ENCODE measurements around the gene ANXA5.

ANXA5 gene

DNA sequence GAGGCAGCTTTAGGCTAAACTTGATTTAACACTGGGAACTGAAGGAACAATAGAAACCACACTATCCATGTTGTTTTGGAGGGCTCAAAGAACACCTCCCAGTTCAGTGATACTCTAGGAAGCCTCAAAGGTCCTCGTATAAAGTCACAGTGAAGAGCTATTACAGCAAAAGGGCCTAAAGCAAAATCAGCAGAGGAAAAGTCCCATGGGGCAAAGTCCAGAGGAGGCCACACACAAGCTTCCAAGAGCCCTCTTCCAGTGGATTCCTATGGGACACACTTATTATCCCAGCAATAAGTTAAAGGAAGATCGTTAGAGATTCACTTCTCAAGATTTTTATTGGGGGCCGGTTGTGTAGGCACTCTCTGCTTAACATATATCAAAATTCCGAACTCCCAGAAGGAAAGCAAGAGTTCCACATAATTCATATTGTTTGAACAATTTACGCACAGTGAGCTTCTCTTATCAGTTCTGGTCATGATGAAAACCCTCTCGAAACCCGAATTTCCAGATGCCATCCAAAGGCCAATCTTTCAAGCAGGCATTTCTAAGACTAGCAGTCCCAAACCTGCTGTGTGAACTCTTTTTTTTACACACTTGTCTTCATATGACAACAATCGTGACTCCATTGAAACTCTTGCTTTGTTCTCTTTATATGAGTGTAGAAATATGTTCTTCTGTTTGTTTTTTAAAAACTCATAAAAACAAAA lies 53.7 kb downstream of the ANXA5 start:
- DNase-seq (ENCODE audit: low spot score): no peak
- no peak overlapping the region for H3K14ac ChIP-seq (ENCODE audit: low read length)
- no peak overlapping the region for H3K23ac ChIP-seq (ENCODE audit: low read depth, low read length, poor library complexity)
- H2BK12ac ChIP-seq (ENCODE audit: low read length): no peak overlapping the region
- no peak overlapping the region for H3K18ac ChIP-seq (ENCODE audit: low read length)
- H2AFZ ChIP-seq (ENCODE audit: low read length): peak overlapping the region; percentile 57
- H3K4ac ChIP-seq (ENCODE audit: low read length): no peak overlapping the region
- WGBS, 2 donors (ENCODE audit: extremely low coverage in 2 of 2, insufficient read length in 2 of 2, insufficient replicate concordance in 1 of 2): no CpG with 5 or more reads among the region's 8 CpGs
- H3K4me1 ChIP-seq (ENCODE audit: control insufficient read depth in 2 of 2, insufficient read depth in 1 of 2, low read depth in 1 of 2, low read length in 2 of 2): peaks cover 0 to 5% of the 10 kb centered on the region in 2 donors
- H4K8ac ChIP-seq (ENCODE audit: low read depth, low read length): no peak overlapping the region
- no peak overlapping the region for H3K4me2 ChIP-seq (ENCODE audit: insufficient read depth, low read length, poor library complexity, severe bottlenecking)
- H3K79me1 ChIP-seq (ENCODE audit: low read depth, low read length): no peaks in the 10 kb centered on the region
- no peaks in the 10 kb centered on the region for H3K36me3 ChIP-seq (replicated peaks in 1 of 2; ENCODE audit: control insufficient read depth in 2 of 2, insufficient read depth in 2 of 2, low read length in 2 of 2)
- no peak overlapping the region for H2BK15ac ChIP-seq (ENCODE audit: low read length)
- no peak overlapping the region for H3K4me3 ChIP-seq (ENCODE audit: low read length in 2 of 2)
- no peaks in the 10 kb centered on the region for H3K27me3 ChIP-seq (ENCODE audit: control insufficient read depth in 3 of 3, insufficient read depth in 3 of 3, low read depth in 1 of 3, low read length in 3 of 3)
- no peaks in the 10 kb centered on the region for H3K9me3 ChIP-seq (replicated peaks in 1 of 2; ENCODE audit: control insufficient read depth in 2 of 2, insufficient read depth in 1 of 2, low read depth in 1 of 2, low read length in 2 of 2)
- H4K91ac ChIP-seq (ENCODE audit: low read depth, low read length, poor library complexity): no peak overlapping the region
- no peak overlapping the region for H2BK120ac ChIP-seq (ENCODE audit: low read depth, low read length)
- H2AK5ac ChIP-seq (ENCODE audit: low read depth, low read length): no peak overlapping the region
- no peak overlapping the region for H3K27ac ChIP-seq (replicated peaks; ENCODE audit: low read length)
- no peak overlapping the region for H3K9ac ChIP-seq (ENCODE audit: low read depth, low read length, poor library complexity)
- no peak overlapping the region for H2BK5ac ChIP-seq (ENCODE audit: low read length)

- H3K4me1 ChIP-seq (ENCODE audit: control insufficient read depth in 2 of 2, insufficient read depth in 1 of 2, low read depth in 1 of 2, low read length in 2 of 2): peaks cover 0 to 6% of the 10 kb centered on the region in 2 donors
- no peak overlapping the region for H3K4me3 ChIP-seq (ENCODE audit: low read length in 2 of 2)
- H3K23ac ChIP-seq (ENCODE audit: low read depth, low read length, poor library complexity): no peak overlapping the region
- H3K14ac ChIP-seq (ENCODE audit: low read length): no peak overlapping the region
- no peak for DNase-seq (ENCODE audit: low spot score)
- H2AFZ ChIP-seq (ENCODE audit: low read length): peak overlapping the region; percentile 57
- H3K9ac ChIP-seq (ENCODE audit: low read depth, low read length, poor library complexity): no peak overlapping the region
- no peaks in the 10 kb centered on the region for H3K27me3 ChIP-seq (ENCODE audit: control insufficient read depth in 3 of 3, insufficient read depth in 3 of 3, low read depth in 1 of 3, low read length in 3 of 3)
- no peak overlapping the region for H3K4ac ChIP-seq (ENCODE audit: low read length)
- no peaks in the 10 kb centered on the region for H3K79me1 ChIP-seq (ENCODE audit: low read depth, low read length)
- no peak overlapping the region for H3K18ac ChIP-seq (ENCODE audit: low read length)
- no peak overlapping the region for H2AK5ac ChIP-seq (ENCODE audit: low read depth, low read length)
- H4K91ac ChIP-seq (ENCODE audit: low read depth, low read length, poor library complexity): no peak overlapping the region
- H3K9me3 ChIP-seq (replicated peaks in 1 of 2; ENCODE audit: control insufficient read depth in 2 of 2, insufficient read depth in 1 of 2, low read depth in 1 of 2, low read length in 2 of 2): no peaks in the 10 kb centered on the region
- WGBS, 2 donors (ENCODE audit: extremely low coverage in 2 of 2, insufficient read length in 2 of 2, insufficient replicate concordance in 1 of 2): no CpG with 5 or more reads among the region's 2 CpGs
- no peak overlapping the region for H2BK15ac ChIP-seq (ENCODE audit: low read length)
- no peak overlapping the region for H4K8ac ChIP-seq (ENCODE audit: low read depth, low read length)
- H2BK12ac ChIP-seq (ENCODE audit: low read length): no peak overlapping the region
- no peak overlapping the region for H2BK120ac ChIP-seq (ENCODE audit: low read depth, low read length)
- H3K36me3 ChIP-seq (replicated peaks in 1 of 2; ENCODE audit: control insufficient read depth in 2 of 2, insufficient read depth in 2 of 2, low read length in 2 of 2): no peaks in the 10 kb centered on the region
- no peak overlapping the region for H3K27ac ChIP-seq (replicated peaks; ENCODE audit: low read length)
- no peak overlapping the region for H2BK5ac ChIP-seq (ENCODE audit: low read length)
- no peak overlapping the region for H3K4me2 ChIP-seq (ENCODE audit: insufficient read depth, low read length, poor library complexity, severe bottlenecking)
Measured at GRCh38 chr4:121642292-121642691, 54.5 kb downstream of the ANXA5 start.

- H3K4ac ChIP-seq (ENCODE audit: low read length): no peak overlapping the region
- H2BK5ac ChIP-seq (ENCODE audit: low read length): no peak overlapping the region
- H3K27ac ChIP-seq (replicated peaks; ENCODE audit: low read length): no peak overlapping the region
- no CpG with 5 or more reads among the region's 4 CpGs for WGBS, 2 donors (ENCODE audit: extremely low coverage in 2 of 2, insufficient read length in 2 of 2, insufficient replicate concordance in 1 of 2)
- H3K79me1 ChIP-seq (ENCODE audit: low read depth, low read length): no peaks in the 10 kb centered on the region
- H3K18ac ChIP-seq (ENCODE audit: low read length): no peak overlapping the region
- no peak overlapping the region for H3K14ac ChIP-seq (ENCODE audit: low read length)
- H2AK5ac ChIP-seq (ENCODE audit: low read depth, low read length): no peak overlapping the region
- H3K23ac ChIP-seq (ENCODE audit: low read depth, low read length, poor library complexity): no peak overlapping the region
- DNase-seq (ENCODE audit: low spot score): no peak
- H3K4me2 ChIP-seq (ENCODE audit: insufficient read depth, low read length, poor library complexity, severe bottlenecking): no peak overlapping the region
- no peak overlapping the region for H2BK120ac ChIP-seq (ENCODE audit: low read depth, low read length)
- H3K9ac ChIP-seq (ENCODE audit: low read depth, low read length, poor library complexity): no peak overlapping the region
- no peak overlapping the region for H4K8ac ChIP-seq (ENCODE audit: low read depth, low read length)
- peak overlapping the region; percentile 47 for H2AFZ ChIP-seq (ENCODE audit: low read length)
- H3K27me3 ChIP-seq (ENCODE audit: control insufficient read depth in 3 of 3, insufficient read depth in 3 of 3, low read depth in 1 of 3, low read length in 3 of 3): no peaks in the 10 kb centered on the region
- H2BK15ac ChIP-seq (ENCODE audit: low read length): no peak overlapping the region
- H3K36me3 ChIP-seq (replicated peaks in 1 of 2; ENCODE audit: control insufficient read depth in 2 of 2, insufficient read depth in 2 of 2, low read length in 2 of 2): no peaks in the 10 kb centered on the region
- no peak overlapping the region for H2BK12ac ChIP-seq (ENCODE audit: low read length)
- no peak overlapping the region for H3K4me3 ChIP-seq (ENCODE audit: low read length in 2 of 2)
- peaks cover 0 to 19% of the 10 kb centered on the region in 2 donors for H3K9me3 ChIP-seq (replicated peaks in 1 of 2; ENCODE audit: control insufficient read depth in 2 of 2, insufficient read depth in 1 of 2, low read depth in 1 of 2, low read length in 2 of 2)
- peaks cover 3 to 21% of the 10 kb centered on the region in 2 donors for H3K4me1 ChIP-seq (ENCODE audit: control insufficient read depth in 2 of 2, insufficient read depth in 1 of 2, low read depth in 1 of 2, low read length in 2 of 2)
- no peak overlapping the region for H4K91ac ChIP-seq (ENCODE audit: low read depth, low read length, poor library complexity)
Measured at GRCh38 chr4:121633653-121634052, 63.1 kb downstream of the ANXA5 start.

DNA sequence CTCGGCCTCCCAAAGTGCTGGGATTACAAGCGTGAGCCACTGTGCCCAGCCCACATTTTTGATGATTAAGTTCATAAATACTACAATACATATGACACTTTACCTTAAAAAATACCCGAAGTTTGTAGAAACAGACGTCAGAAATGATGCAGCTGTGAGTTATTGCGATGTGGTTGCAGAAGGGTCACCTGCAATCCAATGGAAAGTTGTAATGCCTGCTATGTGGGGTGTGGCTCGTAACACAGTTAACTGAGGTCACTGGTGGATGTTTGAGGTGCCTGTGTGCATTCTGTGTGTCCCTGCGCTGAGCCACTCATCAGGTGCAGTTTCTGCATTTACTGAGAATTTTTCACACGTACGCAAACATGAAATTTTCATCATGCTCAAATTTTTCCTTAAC lies 64.1 kb downstream of the ANXA5 start:
- Histone ChIP-seq H3K4me3 (ENCODE audit: low read length in 2 of 2) (no peak overlapping the region), H3K27ac (replicated peaks; ENCODE audit: low read length) (no peak overlapping the region), H2BK12ac (ENCODE audit: low read length) (no peak overlapping the region), H4K8ac (ENCODE audit: low read depth, low read length) (no peak overlapping the region), H3K14ac (ENCODE audit: low read length) (no peak overlapping the region), H3K4ac (ENCODE audit: low read length) (no peak overlapping the region), H3K36me3 (replicated peaks in 1 of 2; ENCODE audit: control insufficient read depth in 2 of 2, insufficient read depth in 2 of 2, low read length in 2 of 2) (no peaks in the 10 kb centered on the region), H3K4me2 (ENCODE audit: insufficient read depth, low read length, poor library complexity, severe bottlenecking) (no peak overlapping the region), H3K4me1 (ENCODE audit: control insufficient read depth in 2 of 2, insufficient read depth in 1 of 2, low read depth in 1 of 2, low read length in 2 of 2) (peaks cover 3 to 18% of the 10 kb centered on the region in 2 donors), H2BK5ac (ENCODE audit: low read length) (no peak overlapping the region), H3K9ac (ENCODE audit: low read depth, low read length, poor library complexity) (no peak overlapping the region), H4K91ac (ENCODE audit: low read depth, low read length, poor library complexity) (no peak overlapping the region), H3K18ac (ENCODE audit: low read length) (no peak overlapping the region), H3K9me3 (replicated peaks in 1 of 2; ENCODE audit: control insufficient read depth in 2 of 2, insufficient read depth in 1 of 2, low read depth in 1 of 2, low read length in 2 of 2) (peaks cover 0 to 19% of the 10 kb centered on the region in 2 donors), H2BK15ac (ENCODE audit: low read length) (no peak overlapping the region), H2AK5ac (ENCODE audit: low read depth, low read length) (no peak overlapping the region), H2AFZ (ENCODE audit: low read length) (peak overlapping the region; percentile 47), H3K79me1 (ENCODE audit: low read depth, low read length) (no peaks in the 10 kb centered on the region), H3K27me3 (ENCODE audit: control insufficient read depth in 3 of 3, insufficient read depth in 3 of 3, low read depth in 1 of 3, low read length in 3 of 3) (no peaks in the 10 kb centered on the region), H3K23ac (ENCODE audit: low read depth, low read length, poor library complexity) (no peak overlapping the region), H2BK120ac (ENCODE audit: low read depth, low read length) (no peak overlapping the region)
- DNase-seq (ENCODE audit: low spot score): no peak
- no CpG with 5 or more reads among the region's 9 CpGs for WGBS, 2 donors (ENCODE audit: extremely low coverage in 2 of 2, insufficient read length in 2 of 2, insufficient replicate concordance in 1 of 2)

Data from neuronal stem cell (in vitro differentiated cells).